Esophagus mucosa (tissue), 1 donor: ENCODE results near the gene TSPAN4. TPM values are rescaled to one million over a fixed set of nuclear protein-coding genes. Genes with fewer than 3 reads are reported as not detected.

Experiments
- ATAC-seq: fragments of 200-7000 bp; cut with Tn5 transposase; one replicate; pipeline ENCODE4 v1.9.1; 2020
- total RNA-seq: library from RNA; stranded (reverse); gene quantifications from one replicate; pipeline ENCODE4 v1.2.4, GENCODE V29; 2023
- donor health status: DM: yes; HTN: yes; CAD: no.

The TSPAN4 gene
- total RNA-seq, 1 donor from 2014 or later = 8.4 TPM

DNA sequence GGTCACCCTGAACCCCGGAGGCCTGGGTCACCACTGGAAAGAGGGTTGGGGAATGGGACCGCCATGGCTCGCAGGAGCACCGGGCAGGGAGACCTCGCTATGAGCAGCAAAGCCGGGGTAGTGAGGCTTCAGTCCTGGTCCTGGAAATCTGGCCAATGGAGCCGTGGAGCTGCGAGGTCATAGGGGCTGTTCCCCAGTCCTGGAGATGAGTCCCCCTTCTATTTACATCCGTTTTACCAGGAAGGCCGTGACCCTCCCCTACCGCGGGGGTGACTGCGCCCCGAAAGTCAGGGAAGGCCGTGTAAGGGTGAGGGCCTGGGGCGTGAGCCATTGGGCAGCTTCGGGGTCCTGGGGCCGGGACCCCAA, 38.1 kb upstream of the TSPAN4 start:
- ATAC-seq = no peak

GRCh38 chr11:808427-809286, 34.0 kb upstream of the TSPAN4 start:
- peak; percentile 0 for ATAC-seq

- peak; percentile 89 for ATAC-seq
These were observed 33.2 kb upstream of the TSPAN4 start, which contains the start of gene RPLP2 for GRCh38 chr11:809287-810039. RPLP2 (plus strand) TSS chr11:809967; CDS start chr11:810235, 268 bp downstream.

GRCh38 chr11:810040-810567, 32.5 kb upstream of the TSPAN4 start:
- ATAC-seq = peak; percentile 5

- peak; percentile 0 for ATAC-seq
These were observed 31.0 kb upstream of the TSPAN4 start for GRCh38 chr11:811446-812245.

GRCh38 chr11:812390-812789, 30.3 kb upstream of the TSPAN4 start:
- no peak for ATAC-seq

- ATAC-seq = no peak
These were observed 29.6 kb upstream of the TSPAN4 start for GRCh38 chr11:813072-813455.

DNA sequence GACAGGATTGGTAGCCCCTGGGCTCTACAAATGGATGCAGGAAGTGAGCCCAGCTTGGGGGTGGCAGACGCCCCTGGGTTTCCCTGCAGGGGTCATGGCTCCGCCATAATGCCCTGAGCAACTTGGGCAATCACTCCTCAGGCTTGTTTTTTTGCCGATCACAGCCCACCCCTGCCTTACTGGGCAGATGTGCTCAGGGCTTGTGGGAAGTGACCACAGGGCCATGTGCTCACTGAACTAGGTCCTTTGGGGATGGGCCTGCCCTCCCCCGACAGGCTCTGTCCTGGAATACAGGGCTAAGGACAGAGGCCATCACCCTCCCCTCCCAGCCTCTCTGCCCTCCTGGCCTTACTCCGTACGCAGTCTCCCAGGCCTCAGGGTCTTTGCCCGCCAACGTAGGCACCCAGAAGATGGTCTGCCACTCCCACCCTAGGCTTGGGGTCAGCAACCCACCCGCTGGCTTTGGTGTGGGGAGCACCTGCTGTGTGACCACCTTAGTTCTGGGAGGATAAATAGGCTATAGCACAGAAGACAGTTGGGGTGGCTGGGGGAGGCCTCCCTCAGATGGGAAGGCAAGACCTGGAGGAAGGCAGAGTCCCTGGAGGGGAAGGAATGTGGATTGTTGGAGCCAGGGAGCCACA, 29.1 kb upstream of the TSPAN4 start:
- ATAC-seq = no peak

- no peak for ATAC-seq
These were observed 26.8 kb upstream of the TSPAN4 start for GRCh38 chr11:815675-816432.

DNA sequence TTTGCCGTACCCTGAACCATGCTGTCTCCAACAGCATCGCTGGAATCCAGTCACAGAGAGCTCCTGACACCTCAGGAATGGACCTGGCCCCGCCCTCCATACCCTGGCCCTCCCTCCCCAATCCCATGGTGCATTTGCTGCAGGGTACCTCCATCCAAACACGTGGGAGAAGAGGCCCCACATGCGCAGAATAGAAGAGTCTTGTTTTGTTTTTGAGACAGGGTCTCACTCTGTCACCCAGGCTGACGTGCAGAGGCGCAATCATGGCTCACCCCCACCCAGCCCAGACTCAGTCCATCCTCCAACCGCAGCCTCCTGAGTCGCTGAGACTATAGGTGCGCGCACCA, 26.2 kb upstream of the TSPAN4 start:
- ATAC-seq = no peak

DNA sequence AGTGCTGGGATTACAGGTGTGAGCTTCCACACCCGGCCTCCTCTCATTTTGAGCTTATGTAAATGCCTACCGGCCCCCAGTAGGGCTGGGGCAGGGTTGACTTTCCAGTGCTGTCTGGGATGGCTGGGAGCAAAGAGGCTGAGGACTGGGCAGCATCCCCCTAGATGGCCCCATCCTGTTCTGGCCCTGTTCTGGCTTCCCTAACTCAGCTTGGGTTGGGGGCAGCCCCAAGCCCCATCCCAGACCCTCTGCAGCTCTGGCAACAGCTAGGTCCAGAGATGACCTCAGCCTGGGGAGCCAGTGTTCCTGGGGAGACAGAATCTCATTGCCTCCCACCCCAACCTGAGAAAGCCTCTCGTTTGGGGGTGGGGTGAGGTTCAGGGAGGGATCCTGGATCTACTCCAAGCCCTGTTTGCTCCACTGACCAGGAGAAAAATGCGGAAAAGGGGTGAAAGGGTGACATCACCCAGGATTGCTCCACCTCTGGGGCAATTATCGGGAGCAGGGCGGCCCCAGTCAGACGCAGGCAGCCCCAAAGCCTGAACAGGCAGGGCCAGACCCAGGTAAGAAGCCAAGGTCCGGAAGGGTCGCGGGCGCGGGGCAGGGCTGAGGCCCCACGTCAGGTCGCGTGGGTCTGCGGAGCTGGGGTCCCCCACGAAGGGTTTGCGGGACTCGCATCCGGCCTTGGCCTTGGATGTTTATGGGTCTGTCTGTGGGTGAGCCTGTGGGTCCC, 24.1 kb upstream of the TSPAN4 start, which contains the start of gene PNPLA2:
TSS of gene PNPLA2 (plus strand) at position 519 of the 733 bp plus-strand sequence. CDS start 805 bp downstream, outside the sequence.
- peak; percentile 39 for ATAC-seq

- peak; percentile 85 for ATAC-seq
These were observed 23.3 kb upstream of the TSPAN4 start for GRCh38 chr11:819129-819931.

DNA sequence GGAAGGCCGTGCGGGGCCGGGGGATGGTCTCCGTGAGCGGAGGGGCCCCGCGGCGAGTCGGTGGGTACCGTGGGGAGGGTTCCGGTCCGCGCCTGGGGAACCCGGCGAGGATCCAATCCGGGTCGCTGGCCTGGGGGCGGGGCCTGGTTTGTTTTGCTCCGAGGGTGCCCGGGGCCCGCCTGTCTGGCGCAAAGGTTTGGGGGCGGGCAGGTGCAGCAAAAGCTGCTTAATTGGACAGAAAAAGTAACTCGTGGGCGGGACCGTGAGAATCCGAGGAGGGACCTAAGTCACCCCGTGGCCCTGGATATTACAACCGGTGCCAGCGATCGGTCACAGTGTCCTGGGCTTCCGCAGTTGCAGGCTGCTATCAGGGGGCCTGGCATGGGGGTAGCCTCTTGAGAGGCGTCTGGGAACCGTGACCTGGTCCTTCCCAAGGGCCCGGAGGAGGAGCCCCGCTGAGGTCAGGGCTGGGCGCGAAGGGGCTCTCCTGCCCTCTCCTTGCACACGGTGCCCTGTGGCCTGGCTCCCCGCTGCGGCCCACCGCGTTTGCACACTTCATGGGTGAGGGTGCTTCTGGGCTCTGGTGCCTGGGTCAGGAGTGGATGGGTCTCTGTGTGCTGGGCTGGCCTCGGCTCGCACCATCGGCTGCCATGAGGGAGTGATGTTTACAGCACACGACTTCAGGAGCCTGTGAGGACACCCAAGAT, 22.6 kb upstream of the TSPAN4 start:
- ATAC-seq = peak; percentile 60

DNA sequence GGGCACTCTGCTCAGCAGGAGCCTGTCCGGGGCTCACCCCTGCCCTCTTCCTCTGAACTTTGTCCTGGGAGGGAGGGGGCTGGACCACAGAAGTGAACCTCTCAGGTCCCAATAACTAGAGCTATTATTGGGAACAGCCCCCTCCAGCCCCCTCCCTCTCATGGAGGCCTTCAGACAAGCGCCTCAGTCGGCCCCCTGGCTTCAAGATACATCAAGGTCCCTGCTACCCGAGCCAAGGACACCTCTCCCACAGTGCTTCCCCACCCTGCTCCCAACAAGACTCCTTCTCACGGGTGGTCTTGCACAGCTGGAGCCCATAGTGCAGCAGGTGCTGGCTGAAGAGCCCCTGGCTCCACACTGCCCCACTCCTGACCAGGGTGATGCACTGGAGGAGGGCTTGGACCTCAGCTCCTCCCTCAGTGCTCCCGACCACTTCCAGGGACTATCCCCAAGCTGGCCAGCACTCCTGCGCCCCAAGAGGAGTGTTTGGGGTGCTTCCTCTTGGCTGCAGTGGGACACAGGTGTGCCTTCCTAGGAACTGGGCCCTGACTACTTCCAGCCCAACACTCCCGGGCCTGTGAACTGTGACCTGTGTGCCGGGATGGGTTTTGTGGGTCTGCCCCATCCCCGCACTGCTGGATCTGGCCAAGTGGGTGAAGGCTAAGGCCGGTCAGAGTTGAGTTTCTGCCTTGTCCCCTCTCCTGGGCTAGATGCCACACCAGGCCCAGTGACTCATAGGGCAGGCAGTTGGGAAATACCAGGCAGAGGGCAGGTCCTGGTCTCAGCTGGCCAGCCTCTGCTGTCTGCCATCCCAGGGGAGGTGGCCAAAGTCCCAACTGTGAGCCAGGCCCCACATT, 21.8 kb upstream of the TSPAN4 start:
- peak; percentile 27 for ATAC-seq

- no peak for ATAC-seq
These were observed 20.9 kb upstream of the TSPAN4 start for GRCh38 chr11:821512-822371.

GRCh38 chr11:823441-824291, 19.0 kb upstream of the TSPAN4 start:
- ATAC-seq = no peak
